HL-60 (cell line): ENCODE data around the gene TNFRSF17.

Experiments used
- CTCF ChIP-seq: IDR thresholded peaks from one replicate; pipeline ENCODE4 v1.5.1; 2011; ENCODE audit warnings: low read length, control low read depth, inconsistent platforms; ENCODE audit not compliant: insufficient read depth
- GABPA ChIP-seq: IDR thresholded peaks from 2 replicates; pipeline ENCODE4 v1.6.1; 2012; ENCODE audit warnings: low read depth
- POLR2AphosphoS5 ChIP-seq: IDR thresholded peaks from 2 replicates; pipeline ENCODE4 v1.6.1; 2012; ENCODE audit warnings: low read depth
- REST ChIP-seq: IDR thresholded peaks from 2 replicates; pipeline ENCODE4 v1.6.1; 2012; ENCODE audit warnings: low read depth; ENCODE audit not compliant: insufficient replicate concordance
- SPI1 ChIP-seq: IDR thresholded peaks from 2 replicates; pipeline ENCODE4 v1.6.1; 2012; ENCODE audit warnings: low read depth, mild to moderate bottlenecking, borderline replicate concordance

DNA sequence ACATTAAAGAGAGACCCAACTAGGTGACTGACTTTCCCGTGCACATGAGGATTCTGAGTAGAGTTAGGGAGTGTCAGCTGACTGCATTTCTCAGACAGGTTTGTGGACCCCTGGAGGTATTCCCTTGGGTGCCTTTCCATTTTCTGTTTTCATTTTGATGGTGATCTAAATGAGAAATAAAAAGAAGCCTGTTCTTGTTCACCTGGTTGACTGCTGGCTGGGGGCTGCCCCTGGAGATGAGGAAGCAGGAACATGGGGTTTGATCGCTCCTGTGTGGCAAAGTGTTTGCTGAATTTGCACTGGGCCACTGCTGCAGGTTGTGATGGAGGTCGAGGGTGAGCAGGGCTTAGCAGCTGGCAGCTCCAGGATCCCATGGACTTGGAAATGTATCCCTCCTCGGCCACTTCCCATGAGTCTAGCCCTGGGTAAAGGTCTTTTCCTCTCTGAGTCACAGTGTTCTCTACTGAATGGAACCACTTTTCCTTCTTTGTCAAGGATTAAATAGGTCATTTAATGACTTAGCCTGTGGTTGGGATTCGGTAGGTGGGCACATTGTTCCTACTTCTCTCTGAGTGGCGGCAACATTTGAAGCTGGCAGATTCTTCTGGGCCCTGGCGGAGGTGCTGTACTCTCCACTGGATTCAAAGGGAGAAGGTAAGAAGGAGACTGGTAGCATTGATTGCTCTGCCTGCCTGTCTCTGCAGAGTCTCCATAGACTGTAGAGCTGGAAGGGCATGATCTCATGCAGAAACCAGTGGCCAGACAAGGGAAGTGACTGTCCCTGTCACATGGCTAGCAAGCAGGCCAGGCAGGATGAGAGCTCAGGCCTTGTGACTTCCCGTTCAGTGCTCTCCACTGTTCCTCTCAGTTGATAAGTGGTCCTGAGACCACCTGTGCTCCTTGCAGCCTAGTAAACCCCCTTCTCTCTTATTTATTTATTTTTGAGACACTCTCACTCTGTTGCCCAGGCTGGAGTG is 29.4 kb downstream of the TNFRSF17 start:
- no peak for TF ChIP-seq CTCF
- TF ChIP-seq REST = no peak
- no peak for TF ChIP-seq POLR2AphosphoS5
- TF ChIP-seq GABPA = no peak
- TF ChIP-seq SPI1 = peak; percentile 45; the same call in 1 of the 2 replicates
